ENCODE data around the gene ABCB11. TPM values are rescaled to one million over a fixed set of nuclear protein-coding genes. Genes with fewer than 3 reads are reported as not detected.

The ABCB11 gene
- total RNA-seq, 4 donors from 2014 or later, result 0.10 to 0.24 (median 0.12) TPM; not detected in 1

DNA sequence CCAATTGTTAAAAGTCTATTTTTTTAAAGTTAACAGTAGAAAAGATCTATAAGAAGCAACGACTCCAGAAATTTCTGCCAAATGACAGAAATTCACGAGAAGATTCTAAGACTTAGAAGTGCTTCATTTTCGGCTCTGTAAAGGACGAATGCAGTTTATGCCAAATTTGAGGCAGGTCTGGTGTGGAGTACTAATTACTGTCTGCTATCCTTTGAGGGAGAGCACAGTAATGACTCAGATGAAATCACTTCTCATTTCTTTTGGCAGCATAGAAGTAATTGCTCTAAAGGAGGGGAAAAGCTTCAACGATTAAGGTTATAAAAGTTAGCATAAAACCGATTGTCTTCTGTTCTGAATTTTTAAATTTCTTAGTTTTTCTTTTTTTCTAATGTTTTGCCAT is 118.7 kb downstream of the ABCB11 start:
- Histone ChIP-seq H3K27me3 (no peaks in the 10 kb centered on the region), H3K36me3 (no peaks in the 10 kb centered on the region), H3K4me1 (peaks cover 0 to 12% of the 10 kb centered on the region in 2 donors), H3K27ac (peak overlapping the region; percentile 27 to 74 (median 62)), H3K4me3 (peak overlapping the region; percentile 35 to 40 (median 40)), H3K9me3 (no peaks in the 10 kb centered on the region)
- DNase-seq, result no peak
- in situ Hi-C loops (cut with MboI; ENCODE audit: low sequenced_read_pairs in 4 of 4), result loop anchor here (10.0 kb wide), 2 partner anchors 138 to 568 kb away; no protein-coding TSS in a partner anchor
- intact Hi-C loops (cut with DNase I; ENCODE audit: low total_unique reads), result loop anchor here (10.0 kb wide), 1 partner anchor 458 kb away; the partner anchor contains the start of gene CERS6
- peak; percentile 58 to 63 for ATAC-seq
- TF ChIP-seq, protein P1, sequence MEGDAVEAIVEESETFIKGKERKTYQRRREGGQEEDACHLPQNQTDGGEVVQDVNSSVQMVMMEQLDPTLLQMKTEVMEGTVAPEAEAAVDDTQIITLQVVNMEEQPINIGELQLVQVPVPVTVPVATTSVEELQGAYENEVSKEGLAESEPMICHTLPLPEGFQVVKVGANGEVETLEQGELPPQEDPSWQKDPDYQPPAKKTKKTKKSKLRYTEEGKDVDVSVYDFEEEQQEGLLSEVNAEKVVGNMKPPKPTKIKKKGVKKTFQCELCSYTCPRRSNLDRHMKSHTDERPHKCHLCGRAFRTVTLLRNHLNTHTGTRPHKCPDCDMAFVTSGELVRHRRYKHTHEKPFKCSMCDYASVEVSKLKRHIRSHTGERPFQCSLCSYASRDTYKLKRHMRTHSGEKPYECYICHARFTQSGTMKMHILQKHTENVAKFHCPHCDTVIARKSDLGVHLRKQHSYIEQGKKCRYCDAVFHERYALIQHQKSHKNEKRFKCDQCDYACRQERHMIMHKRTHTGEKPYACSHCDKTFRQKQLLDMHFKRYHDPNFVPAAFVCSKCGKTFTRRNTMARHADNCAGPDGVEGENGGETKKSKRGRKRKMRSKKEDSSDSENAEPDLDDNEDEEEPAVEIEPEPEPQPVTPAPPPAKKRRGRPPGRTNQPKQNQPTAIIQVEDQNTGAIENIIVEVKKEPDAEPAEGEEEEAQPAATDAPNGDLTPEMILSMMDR (IDR thresholded peaks at IDR 0.05 in 4 of 5, conservative IDR thresholded peaks at IDR 0.05 in 1 of 5), result no peak
- TF ChIP-seq POLR2A (IDR thresholded peaks at IDR 0.05), result no peak

DNA sequence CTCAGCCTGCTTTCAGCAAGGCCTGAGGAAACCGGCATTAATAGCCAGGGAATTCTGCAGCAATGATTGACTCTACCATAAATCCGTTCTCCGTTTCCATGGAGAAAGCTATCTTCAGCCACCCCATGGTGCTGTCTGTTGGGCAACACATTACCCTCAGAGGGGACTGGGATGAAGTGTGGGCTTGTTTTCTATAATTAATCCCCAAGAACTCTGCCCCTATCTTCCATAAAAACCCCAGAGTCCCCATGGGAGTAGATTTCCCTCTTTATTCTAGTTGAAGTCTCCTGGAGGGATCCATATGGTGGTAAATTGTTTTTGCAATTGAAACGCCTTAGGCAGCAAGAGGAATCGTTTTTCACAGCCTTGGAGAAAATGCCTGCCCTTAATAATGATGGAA is 120.8 kb downstream of the ABCB11 start:
- no peak for DNase-seq
- in situ Hi-C loops (cut with MboI; ENCODE audit: low sequenced_read_pairs in 4 of 4) (loop anchor here (10.0 kb wide), 2 partner anchors 136 to 566 kb away; no protein-coding TSS in a partner anchor), intact Hi-C loops (cut with DNase I; ENCODE audit: low total_unique reads) (loop anchor here (10.0 kb wide), 1 partner anchor 456 kb away; the partner anchor contains the start of gene CERS6)
- no peak overlapping the region for H3K27ac ChIP-seq
- peaks cover 0 to 12% of the 10 kb centered on the region in 2 donors for H3K4me1 ChIP-seq
- H3K9me3 ChIP-seq, result no peaks in the 10 kb centered on the region
- no peak overlapping the region for H3K4me3 ChIP-seq
- ATAC-seq, result no peak
- TF ChIP-seq POLR2A (IDR thresholded peaks at IDR 0.05), result no peak
- TF ChIP-seq, protein P1 (IDR thresholded peaks at IDR 0.05 in 4 of 5, conservative IDR thresholded peaks at IDR 0.05 in 1 of 5), result no peak
- no peaks in the 10 kb centered on the region for H3K36me3 ChIP-seq
- H3K27me3 ChIP-seq, result no peaks in the 10 kb centered on the region

DNA sequence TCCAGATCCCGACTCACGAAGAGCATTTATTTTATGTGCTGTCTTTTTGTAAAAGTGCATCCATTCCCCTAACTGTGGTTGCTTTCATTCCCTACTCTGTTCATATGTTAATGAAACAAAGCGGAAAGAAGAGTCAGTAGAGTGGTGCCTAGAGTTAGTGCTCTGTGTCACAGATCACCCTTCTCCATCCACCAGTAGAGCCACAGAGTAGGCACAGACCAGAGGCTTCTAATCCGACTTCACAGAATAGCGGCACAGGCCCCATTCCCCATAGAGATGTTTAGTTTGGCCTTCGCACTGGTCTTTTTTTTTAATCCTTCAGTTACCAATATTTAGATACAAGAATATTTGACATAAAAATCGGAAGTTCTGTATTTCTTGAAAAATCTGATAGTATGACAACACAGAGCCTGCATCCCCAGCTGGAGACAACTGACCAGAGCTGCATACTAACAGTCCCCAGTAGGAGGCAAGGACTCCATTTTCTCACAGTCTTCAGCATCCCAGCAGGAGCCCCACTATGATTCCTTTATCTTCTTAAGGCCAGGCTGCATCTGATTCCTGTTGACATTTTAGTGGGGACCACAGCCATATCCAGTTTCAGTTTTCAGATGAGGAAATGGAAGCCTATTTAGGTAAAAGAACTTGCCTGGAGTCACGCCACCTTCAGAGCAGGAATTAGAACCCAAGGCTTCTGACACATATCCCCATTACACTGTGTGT is 123.0 kb downstream of the ABCB11 start:
- Histone ChIP-seq H3K27me3 (no peaks in the 10 kb centered on the region), H3K4me3 (no peak overlapping the region), H3K36me3 (no peaks in the 10 kb centered on the region), H3K4me1 (peaks cover 0 to 7% of the 10 kb centered on the region in 2 donors), H3K27ac (no peak overlapping the region), H3K9me3 (no peaks in the 10 kb centered on the region)
- intact Hi-C loops (cut with DNase I; ENCODE audit: low total_unique reads), result no loop called here
- ATAC-seq (no peak), DNase-seq (no peak)
- TF ChIP-seq POLR2A (IDR thresholded peaks at IDR 0.05), result no peak
- TF ChIP-seq, protein P1 (IDR thresholded peaks at IDR 0.05 in 4 of 5, conservative IDR thresholded peaks at IDR 0.05 in 1 of 5), result no peak
- in situ Hi-C loops (cut with MboI; ENCODE audit: low sequenced_read_pairs in 4 of 4), result no loop called here

DNA sequence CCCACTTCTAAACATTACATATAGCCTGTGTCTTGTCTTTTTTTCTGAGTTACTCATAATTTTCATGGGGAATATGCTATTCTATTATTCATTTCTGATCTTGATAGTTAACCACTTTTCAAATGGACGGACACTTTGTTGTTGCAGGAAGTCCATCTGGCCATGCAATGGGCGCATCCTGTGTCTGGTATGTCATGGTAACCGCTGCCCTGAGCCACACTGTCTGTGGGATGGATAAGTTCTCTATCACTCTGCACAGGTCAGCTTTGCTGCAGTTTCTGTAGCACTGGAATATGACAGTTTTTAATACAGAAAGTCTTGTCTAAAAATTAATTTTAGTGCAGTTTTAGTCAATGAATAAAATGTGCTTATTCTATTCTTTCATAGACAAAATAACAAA is 126.8 kb downstream of the ABCB11 start:
- intact Hi-C loops (cut with DNase I; ENCODE audit: low total_unique reads), result no loop called here
- DNase-seq, result no peak
- no peaks in the 10 kb centered on the region for H3K27me3 ChIP-seq
- H3K4me3 ChIP-seq, result no peak overlapping the region
- TF ChIP-seq, protein P1 (IDR thresholded peaks at IDR 0.05 in 4 of 5, conservative IDR thresholded peaks at IDR 0.05 in 1 of 5), result no peak
- no peak for TF ChIP-seq POLR2A (IDR thresholded peaks at IDR 0.05)
- H3K4me1 ChIP-seq, result no peaks in the 10 kb centered on the region
- ATAC-seq, result no peak
- in situ Hi-C loops (cut with MboI; ENCODE audit: low sequenced_read_pairs in 4 of 4), result no loop called here
- no peaks in the 10 kb centered on the region for H3K9me3 ChIP-seq
- no peaks in the 10 kb centered on the region for H3K36me3 ChIP-seq
- no peak overlapping the region for H3K27ac ChIP-seq

All from gastrocnemius medialis (tissue), 4 donors.